GM10266 (cell line): ENCODE results near the gene MXRA7.

Source experiments
- DNase-seq: peaks from one replicate; pipeline ENCODE4 v3.0.0; 2012; ENCODE audit errors: extremely low spot score
- CTCF ChIP-seq: IDR thresholded peaks from 2 replicates; pipeline ENCODE4 v1.5.1; 2012; ENCODE audit warnings: mild to moderate bottlenecking, low read depth; ENCODE audit not compliant: control insufficient read depth, insufficient read depth; ENCODE audit errors: missing control alignments

Gene MXRA7

DNA sequence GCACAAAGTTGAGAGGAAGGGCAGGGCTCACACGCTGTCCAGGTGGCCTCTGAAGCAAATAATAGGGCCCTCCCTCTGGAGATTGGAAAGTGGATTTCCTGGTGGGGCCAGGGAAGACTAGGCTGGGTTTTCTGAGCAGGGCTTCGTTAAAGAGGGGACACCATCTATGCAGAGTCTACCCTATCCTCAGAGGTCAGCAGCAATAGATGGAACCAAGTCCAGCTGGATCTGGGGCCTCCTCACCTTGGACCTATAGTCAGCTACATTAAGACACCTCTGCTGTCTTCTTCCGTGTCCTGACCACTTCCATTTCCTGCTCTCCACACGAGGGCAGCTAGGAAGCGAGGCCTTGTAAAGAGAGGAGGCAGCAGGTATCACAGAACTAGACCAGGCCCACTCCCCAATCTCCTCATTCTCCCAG is 52.5 kb downstream of the MXRA7 start:
- DNase-seq = no peak
- TF ChIP-seq CTCF = no peak

DNA sequence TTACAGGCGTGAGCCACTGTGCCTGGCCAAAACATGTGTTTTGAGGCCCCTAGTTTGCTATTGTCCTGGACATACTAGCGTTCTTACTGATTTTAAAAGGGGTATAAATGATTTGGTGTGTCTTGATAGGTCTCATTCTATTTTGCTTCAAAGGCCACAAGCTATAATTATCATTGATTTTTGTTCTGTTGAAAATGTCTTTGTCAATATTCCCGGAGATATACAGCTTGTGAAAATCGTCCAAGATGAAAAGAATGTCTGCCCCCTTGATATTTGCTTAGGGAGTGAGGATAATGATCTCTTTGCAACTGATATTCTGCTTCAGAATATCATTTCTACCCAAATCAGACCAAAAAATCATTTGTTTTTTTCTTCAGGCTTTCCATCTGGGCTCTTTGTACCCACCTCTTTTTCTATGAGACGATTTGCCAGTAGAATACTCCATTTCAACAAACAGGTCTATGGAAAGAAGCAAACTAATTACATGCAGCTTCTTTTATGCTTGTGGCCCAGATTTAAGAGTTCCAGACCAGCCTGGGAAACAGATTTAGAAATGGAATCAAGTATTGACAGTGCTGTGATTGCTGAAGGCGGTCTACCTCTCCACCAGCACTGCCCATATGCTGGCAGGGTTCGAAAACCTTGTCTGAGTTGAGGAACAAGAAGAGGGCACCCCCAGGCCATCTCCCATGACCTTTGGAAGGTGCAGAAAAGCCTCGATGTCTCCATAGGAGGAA is 53.1 kb downstream of the MXRA7 start:
- no peak for TF ChIP-seq CTCF
- DNase-seq = no peak

DNA sequence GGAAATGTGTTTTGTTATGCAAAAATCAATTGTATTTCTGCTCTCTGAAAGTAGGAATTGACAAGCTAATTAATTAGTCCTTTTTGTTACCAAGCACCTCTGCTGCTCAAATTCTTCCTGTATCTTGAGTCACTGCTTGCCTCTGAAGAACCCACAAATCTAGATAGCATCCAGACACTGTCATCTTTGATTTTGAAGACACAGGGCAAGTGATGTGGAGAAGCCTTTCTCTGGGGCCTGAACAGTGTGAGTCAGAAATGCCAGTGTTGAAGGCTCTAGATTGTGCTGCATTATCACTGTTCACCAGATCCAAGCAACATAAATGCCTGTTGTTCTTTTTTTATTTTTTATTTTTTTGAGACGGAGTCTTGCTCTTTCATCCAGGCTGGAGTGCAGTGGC is 56.4 kb downstream of the MXRA7 start:
- TF ChIP-seq CTCF = no peak
- no peak for DNase-seq

DNA sequence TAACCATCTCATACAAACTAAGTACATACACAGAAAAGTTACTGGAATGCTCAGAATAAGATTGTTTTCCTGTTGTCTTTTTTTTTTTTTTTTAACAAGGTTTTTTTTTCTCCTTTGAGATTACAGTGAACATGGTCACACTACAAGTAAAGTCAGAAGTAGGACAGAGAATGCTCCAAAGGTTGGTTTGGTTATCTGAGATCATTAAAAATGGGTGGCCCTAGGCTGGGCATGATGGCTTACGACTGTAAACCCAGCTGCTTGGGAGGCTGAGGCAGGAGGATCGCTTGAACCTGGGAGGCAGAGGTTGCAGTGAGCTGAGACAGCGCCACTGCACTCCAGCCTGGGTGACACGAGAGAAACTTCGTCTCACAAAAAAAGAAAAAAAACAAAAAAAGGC is 60.3 kb downstream of the MXRA7 start:
- no peak for DNase-seq
- TF ChIP-seq CTCF = no peak

DNA sequence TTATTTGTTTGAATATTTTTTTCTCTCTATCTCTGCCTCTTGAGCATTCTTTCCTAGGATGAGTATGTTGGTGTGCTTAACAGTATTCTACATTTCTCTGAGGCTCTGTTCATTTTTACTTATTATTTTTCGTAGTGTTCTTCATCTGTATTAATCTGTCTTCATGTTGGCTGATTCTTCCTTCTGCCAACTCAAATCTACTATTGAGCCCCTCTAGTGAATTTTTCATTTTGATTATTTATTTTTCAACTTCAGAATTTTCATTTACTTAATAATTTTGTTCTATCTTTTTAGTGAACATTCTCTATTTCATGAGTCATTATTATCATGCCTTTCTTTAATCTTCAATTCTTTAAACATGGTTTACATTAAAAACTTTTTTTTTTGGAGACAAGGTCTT is 64.1 kb downstream of the MXRA7 start:
- DNase-seq = no peak
- no peak for TF ChIP-seq CTCF

DNA sequence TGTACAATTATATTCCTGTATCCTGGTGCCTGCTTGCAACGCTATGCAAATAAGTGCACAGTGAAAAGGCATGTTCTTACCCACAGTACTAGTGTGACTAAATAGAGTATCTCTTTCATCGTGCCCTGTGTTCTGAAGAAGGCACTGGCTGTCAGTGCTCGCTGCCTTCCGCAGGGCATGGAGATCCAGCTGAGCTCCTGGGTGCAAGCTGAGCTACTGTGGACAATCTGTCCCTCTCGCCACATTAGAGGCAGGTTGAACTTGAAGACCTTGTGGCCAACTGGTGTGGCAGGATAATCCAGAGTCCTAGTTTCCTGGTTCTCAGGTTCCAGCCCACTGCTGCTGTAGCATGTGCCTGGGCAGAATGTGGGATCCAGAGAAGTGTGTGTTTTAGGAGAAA is 65.3 kb downstream of the MXRA7 start:
- DNase-seq = no peak
- no peak for TF ChIP-seq CTCF

DNA sequence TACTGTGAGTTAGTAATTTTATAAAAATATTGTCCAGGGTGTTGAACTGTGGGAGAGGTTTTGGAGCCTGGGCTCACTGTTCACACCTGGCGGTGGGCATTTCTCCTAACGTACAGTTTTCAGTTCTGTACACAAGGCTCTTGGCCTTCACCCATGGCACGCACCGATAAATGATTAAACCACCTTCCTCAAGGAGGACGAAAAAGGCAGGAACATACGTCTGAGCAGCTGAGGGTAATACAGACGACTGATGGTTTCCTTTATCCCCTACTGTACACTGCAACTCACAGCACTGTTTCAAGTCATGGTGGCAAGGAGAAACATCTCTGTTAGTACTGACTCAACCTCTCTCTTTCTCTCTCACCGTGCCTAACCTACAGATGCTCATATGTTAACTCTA is 65.8 kb downstream of the MXRA7 start:
- DNase-seq = no peak
- TF ChIP-seq CTCF = no peak
